ENCODE measurements around the gene KDR.

The KDR gene

GRCh38 chr4:55125087-55125721, at the start of gene KDR:
KDR (minus strand) TSS chr4:55125595; CDS start chr4:55125293, 302 bp downstream.
- Histone ChIP-seq H3K4me1 (ENCODE audit: control insufficient read depth in 2 of 2, insufficient read depth in 2 of 2, low read length in 2 of 2) (no peaks in the 10 kb centered on the region), H3K9ac (ENCODE audit: low read depth in 1 of 2, low read length in 2 of 2) (no peak within 1 kb of the TSS), H3K36me3 (ENCODE audit: control insufficient read depth in 2 of 2, insufficient read depth in 2 of 2, low read length in 2 of 2) (no peaks in the 10 kb centered on the region), H3K27ac (ENCODE audit: low read depth in 2 of 2, low read length in 2 of 2) (no peak within 1 kb of the TSS), H3K9me3 (ENCODE audit: control insufficient read depth in 2 of 2, low read length in 2 of 2) (no peaks in the 10 kb centered on the region), H3K4me3 (ENCODE audit: low read length in 2 of 2) (peak within 1 kb of the TSS; percentile 18 to 26), H3K27me3 (ENCODE audit: control insufficient read depth in 2 of 2, insufficient read depth in 2 of 2, low read length in 2 of 2) (peaks cover 0 to 3% of the 10 kb centered on the region in 2 donors)

GRCh38 chr4:55173580-55173979, 48.2 kb upstream of the KDR start:
- no peaks in the 10 kb centered on the region for H3K9me3 ChIP-seq (ENCODE audit: control insufficient read depth in 2 of 2, low read length in 2 of 2)
- no peak overlapping the region for H3K9ac ChIP-seq (ENCODE audit: low read depth in 1 of 2, low read length in 2 of 2)
- H3K4me1 ChIP-seq (ENCODE audit: control insufficient read depth in 2 of 2, insufficient read depth in 2 of 2, low read length in 2 of 2), result no peaks in the 10 kb centered on the region
- no peaks in the 10 kb centered on the region for H3K27me3 ChIP-seq (ENCODE audit: control insufficient read depth in 2 of 2, insufficient read depth in 2 of 2, low read length in 2 of 2)
- H3K36me3 ChIP-seq (ENCODE audit: control insufficient read depth in 2 of 2, insufficient read depth in 2 of 2, low read length in 2 of 2), result no peaks in the 10 kb centered on the region
- H3K27ac ChIP-seq (ENCODE audit: low read depth in 2 of 2, low read length in 2 of 2), result no peak overlapping the region
- no peak overlapping the region for H3K4me3 ChIP-seq (ENCODE audit: low read length in 2 of 2)

GRCh38 chr4:55172694-55173287, 47.4 kb upstream of the KDR start:
- H3K27ac ChIP-seq (ENCODE audit: low read depth in 2 of 2, low read length in 2 of 2), result no peak overlapping the region

GRCh38 chr4:55170462-55170861, 45.1 kb upstream of the KDR start:
- Histone ChIP-seq H3K4me1 (ENCODE audit: control insufficient read depth in 2 of 2, insufficient read depth in 2 of 2, low read length in 2 of 2) (no peaks in the 10 kb centered on the region), H3K9me3 (ENCODE audit: control insufficient read depth in 2 of 2, low read length in 2 of 2) (no peaks in the 10 kb centered on the region), H3K4me3 (ENCODE audit: low read length in 2 of 2) (no peak overlapping the region), H3K9ac (ENCODE audit: low read depth in 1 of 2, low read length in 2 of 2) (no peak overlapping the region), H3K27me3 (ENCODE audit: control insufficient read depth in 2 of 2, insufficient read depth in 2 of 2, low read length in 2 of 2) (no peaks in the 10 kb centered on the region), H3K27ac (ENCODE audit: low read depth in 2 of 2, low read length in 2 of 2) (no peak overlapping the region), H3K36me3 (ENCODE audit: control insufficient read depth in 2 of 2, insufficient read depth in 2 of 2, low read length in 2 of 2) (no peaks in the 10 kb centered on the region)

More at GRCh38 chr4:55172694-55173287, 47.4 kb upstream of the KDR start:
- no peaks in the 10 kb centered on the region for H3K4me1 ChIP-seq (ENCODE audit: control insufficient read depth in 2 of 2, insufficient read depth in 2 of 2, low read length in 2 of 2)
- no peaks in the 10 kb centered on the region for H3K36me3 ChIP-seq (ENCODE audit: control insufficient read depth in 2 of 2, insufficient read depth in 2 of 2, low read length in 2 of 2)
- no peak overlapping the region for H3K9ac ChIP-seq (ENCODE audit: low read depth in 1 of 2, low read length in 2 of 2)
- H3K27me3 ChIP-seq (ENCODE audit: control insufficient read depth in 2 of 2, insufficient read depth in 2 of 2, low read length in 2 of 2), result no peaks in the 10 kb centered on the region
- H3K4me3 ChIP-seq (ENCODE audit: low read length in 2 of 2), result no peak overlapping the region
- H3K9me3 ChIP-seq (ENCODE audit: control insufficient read depth in 2 of 2, low read length in 2 of 2), result no peaks in the 10 kb centered on the region

DNA sequence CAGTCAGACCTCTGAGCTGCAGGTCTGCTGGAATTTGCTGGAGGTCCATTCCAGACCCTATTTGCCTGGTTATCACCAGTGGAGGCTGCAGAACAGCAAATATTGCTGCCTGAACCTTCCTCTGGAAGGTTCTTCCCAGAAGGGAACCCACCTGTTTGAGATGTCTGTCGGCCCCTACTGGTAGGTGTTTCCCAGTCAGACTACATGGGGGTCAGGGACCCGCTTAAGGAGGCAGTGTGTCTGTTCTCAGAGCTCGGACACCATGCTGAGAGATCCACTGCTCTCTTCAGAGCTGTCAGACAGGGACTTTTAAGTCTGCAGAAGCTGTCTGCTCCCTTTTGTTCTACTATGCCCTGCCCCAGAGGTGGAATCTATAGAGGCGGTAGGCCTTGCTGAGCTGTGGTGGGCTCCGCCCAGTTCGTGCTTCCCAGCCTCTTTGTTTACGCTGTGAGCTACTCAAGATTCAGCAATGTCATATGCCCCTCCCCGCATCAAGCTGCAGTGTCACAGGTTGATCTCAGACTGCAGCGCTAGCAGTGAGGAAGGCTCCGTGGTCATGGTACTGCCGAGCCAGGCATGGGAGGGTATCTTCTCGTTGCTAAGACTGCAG, 44.1 kb upstream of the KDR start:
- no peaks in the 10 kb centered on the region for H3K36me3 ChIP-seq (ENCODE audit: control insufficient read depth in 2 of 2, insufficient read depth in 2 of 2, low read length in 2 of 2)
- H3K9me3 ChIP-seq (ENCODE audit: control insufficient read depth in 2 of 2, low read length in 2 of 2), result no peaks in the 10 kb centered on the region
- H3K4me1 ChIP-seq (ENCODE audit: control insufficient read depth in 2 of 2, insufficient read depth in 2 of 2, low read length in 2 of 2), result no peaks in the 10 kb centered on the region
- H3K27me3 ChIP-seq (ENCODE audit: control insufficient read depth in 2 of 2, insufficient read depth in 2 of 2, low read length in 2 of 2), result no peaks in the 10 kb centered on the region
- H3K4me3 ChIP-seq (ENCODE audit: low read length in 2 of 2), result no peak overlapping the region
- no peak overlapping the region for H3K27ac ChIP-seq (ENCODE audit: low read depth in 2 of 2, low read length in 2 of 2)
- no peak overlapping the region for H3K9ac ChIP-seq (ENCODE audit: low read depth in 1 of 2, low read length in 2 of 2)

DNA sequence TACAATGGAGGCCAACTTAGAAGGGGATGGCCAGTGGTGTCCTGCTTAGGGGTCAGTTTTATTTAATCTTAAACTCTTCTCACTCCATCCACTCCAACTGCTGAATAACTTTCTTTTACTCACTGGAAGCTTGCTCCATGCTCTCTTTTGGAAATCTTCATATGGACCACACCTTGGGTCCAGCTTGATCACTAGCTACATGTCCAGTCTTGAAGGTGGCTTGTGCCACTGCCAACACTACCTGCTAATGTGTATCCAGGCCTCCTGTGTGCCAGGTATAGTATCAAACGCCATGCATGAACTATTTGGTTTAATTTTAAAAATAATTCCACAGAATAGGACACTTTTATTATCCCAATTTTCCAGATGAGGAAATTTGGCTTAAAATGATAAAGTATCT, 37.0 kb upstream of the KDR start:
- H3K36me3 ChIP-seq (ENCODE audit: control insufficient read depth in 2 of 2, insufficient read depth in 2 of 2, low read length in 2 of 2), result no peaks in the 10 kb centered on the region
- no peaks in the 10 kb centered on the region for H3K4me1 ChIP-seq (ENCODE audit: control insufficient read depth in 2 of 2, insufficient read depth in 2 of 2, low read length in 2 of 2)
- no peak overlapping the region for H3K4me3 ChIP-seq (ENCODE audit: low read length in 2 of 2)
- H3K9me3 ChIP-seq (ENCODE audit: control insufficient read depth in 2 of 2, low read length in 2 of 2), result no peaks in the 10 kb centered on the region
- no peaks in the 10 kb centered on the region for H3K27me3 ChIP-seq (ENCODE audit: control insufficient read depth in 2 of 2, insufficient read depth in 2 of 2, low read length in 2 of 2)
- no peak overlapping the region for H3K9ac ChIP-seq (ENCODE audit: low read depth in 1 of 2, low read length in 2 of 2)
- H3K27ac ChIP-seq (ENCODE audit: low read depth in 2 of 2, low read length in 2 of 2), result no peak overlapping the region

- H3K27ac ChIP-seq (ENCODE audit: low read depth in 2 of 2, low read length in 2 of 2), result no peak overlapping the region
- H3K9ac ChIP-seq (ENCODE audit: low read depth in 1 of 2, low read length in 2 of 2), result no peak overlapping the region
- no peaks in the 10 kb centered on the region for H3K36me3 ChIP-seq (ENCODE audit: control insufficient read depth in 2 of 2, insufficient read depth in 2 of 2, low read length in 2 of 2)
- H3K9me3 ChIP-seq (ENCODE audit: control insufficient read depth in 2 of 2, low read length in 2 of 2), result no peaks in the 10 kb centered on the region
- H3K4me1 ChIP-seq (ENCODE audit: control insufficient read depth in 2 of 2, insufficient read depth in 2 of 2, low read length in 2 of 2), result no peaks in the 10 kb centered on the region
- H3K27me3 ChIP-seq (ENCODE audit: control insufficient read depth in 2 of 2, insufficient read depth in 2 of 2, low read length in 2 of 2), result no peaks in the 10 kb centered on the region
- no peak overlapping the region for H3K4me3 ChIP-seq (ENCODE audit: low read length in 2 of 2)
Observed at GRCh38 chr4:55161739-55162138, 36.3 kb upstream of the KDR start.

DNA sequence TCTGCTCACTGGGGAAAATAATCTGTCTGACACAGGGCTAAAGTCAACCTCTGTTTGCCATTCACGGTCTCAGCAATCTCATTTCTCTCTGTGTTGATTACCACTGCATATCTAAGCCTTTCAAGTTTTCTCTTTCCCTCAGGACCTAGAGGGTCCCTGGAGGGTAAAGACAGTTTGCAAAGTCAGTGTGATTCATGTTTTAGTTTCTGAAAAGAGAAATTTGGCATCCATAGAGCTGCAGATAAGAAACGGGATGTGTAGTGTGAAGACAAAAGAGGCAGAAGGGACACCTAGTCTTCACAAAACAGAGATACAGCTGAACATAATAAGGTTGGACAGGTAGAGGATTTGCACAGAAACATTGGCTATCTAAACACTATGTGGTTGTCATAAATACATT, 34.5 kb upstream of the KDR start:
- Histone ChIP-seq H3K36me3 (ENCODE audit: control insufficient read depth in 2 of 2, insufficient read depth in 2 of 2, low read length in 2 of 2) (no peaks in the 10 kb centered on the region), H3K27ac (ENCODE audit: low read depth in 2 of 2, low read length in 2 of 2) (no peak overlapping the region), H3K9me3 (ENCODE audit: control insufficient read depth in 2 of 2, low read length in 2 of 2) (no peaks in the 10 kb centered on the region), H3K4me1 (ENCODE audit: control insufficient read depth in 2 of 2, insufficient read depth in 2 of 2, low read length in 2 of 2) (no peaks in the 10 kb centered on the region), H3K4me3 (ENCODE audit: low read length in 2 of 2) (no peak overlapping the region), H3K9ac (ENCODE audit: low read depth in 1 of 2, low read length in 2 of 2) (no peak overlapping the region), H3K27me3 (ENCODE audit: control insufficient read depth in 2 of 2, insufficient read depth in 2 of 2, low read length in 2 of 2) (no peaks in the 10 kb centered on the region)

GRCh38 chr4:55158957-55159356, 33.6 kb upstream of the KDR start:
- Histone ChIP-seq H3K9me3 (ENCODE audit: control insufficient read depth in 2 of 2, low read length in 2 of 2) (no peaks in the 10 kb centered on the region), H3K27ac (ENCODE audit: low read depth in 2 of 2, low read length in 2 of 2) (no peak overlapping the region), H3K4me3 (ENCODE audit: low read length in 2 of 2) (no peak overlapping the region), H3K27me3 (ENCODE audit: control insufficient read depth in 2 of 2, insufficient read depth in 2 of 2, low read length in 2 of 2) (no peaks in the 10 kb centered on the region), H3K36me3 (ENCODE audit: control insufficient read depth in 2 of 2, insufficient read depth in 2 of 2, low read length in 2 of 2) (no peaks in the 10 kb centered on the region), H3K4me1 (ENCODE audit: control insufficient read depth in 2 of 2, insufficient read depth in 2 of 2, low read length in 2 of 2) (no peaks in the 10 kb centered on the region), H3K9ac (ENCODE audit: low read depth in 1 of 2, low read length in 2 of 2) (no peak overlapping the region)

DNA sequence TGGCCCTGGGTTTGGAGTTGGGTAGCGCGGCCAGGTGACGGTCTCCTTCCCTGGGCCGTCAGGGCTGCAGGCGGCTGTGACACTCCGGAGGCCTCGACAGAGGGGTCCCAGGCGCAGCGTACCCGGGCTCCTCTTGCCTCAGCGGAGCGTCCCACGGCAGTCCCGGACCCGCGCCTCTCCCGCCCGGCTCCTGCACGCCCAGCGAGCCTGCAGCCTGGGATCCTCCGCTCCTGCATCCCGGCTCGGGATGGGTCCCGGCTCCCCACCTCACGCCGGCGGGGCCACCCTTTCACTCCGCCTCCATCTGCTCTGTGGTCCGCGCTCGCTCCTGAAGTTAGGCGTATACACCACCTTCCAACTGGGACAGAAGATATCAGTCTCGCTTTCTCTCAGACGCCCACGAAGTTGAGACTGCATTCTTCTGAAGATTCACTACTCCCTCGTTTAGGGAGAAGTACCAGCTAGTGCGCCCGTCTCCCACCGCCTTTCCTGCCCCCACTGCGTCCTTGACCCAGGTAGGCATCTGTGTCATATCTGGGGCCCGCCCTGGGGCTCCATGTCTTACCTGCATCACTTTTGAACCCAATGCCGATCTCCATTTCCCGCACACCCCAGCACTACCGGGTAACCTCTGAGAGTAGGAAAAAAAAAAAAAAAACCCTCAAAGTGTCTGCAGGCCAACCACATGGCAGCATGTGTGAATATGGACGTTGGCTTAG, 32.3 kb upstream of the KDR start:
- Histone ChIP-seq H3K9ac (ENCODE audit: low read depth in 1 of 2, low read length in 2 of 2) (no peak overlapping the region), H3K9me3 (ENCODE audit: control insufficient read depth in 2 of 2, low read length in 2 of 2) (no peaks in the 10 kb centered on the region), H3K27me3 (ENCODE audit: control insufficient read depth in 2 of 2, insufficient read depth in 2 of 2, low read length in 2 of 2) (no peaks in the 10 kb centered on the region), H3K4me3 (ENCODE audit: low read length in 2 of 2) (no peak overlapping the region), H3K27ac (ENCODE audit: low read depth in 2 of 2, low read length in 2 of 2) (no peak overlapping the region), H3K4me1 (ENCODE audit: control insufficient read depth in 2 of 2, insufficient read depth in 2 of 2, low read length in 2 of 2) (no peaks in the 10 kb centered on the region), H3K36me3 (ENCODE audit: control insufficient read depth in 2 of 2, insufficient read depth in 2 of 2, low read length in 2 of 2) (no peaks in the 10 kb centered on the region)

Measured in mucosa of rectum (tissue), 2 donors.